GM19099 (cell line): Measurements from ENCODE around the gene ZNF367.

Experiments
- POLR2A ChIP-seq: IDR thresholded peaks from 3 replicates; pipeline ENCODE4 v1.6.1; 2011; ENCODE audit warnings: low read depth; ENCODE audit not compliant: insufficient read length; ENCODE audit errors: extremely low read depth

ZNF367 gene

DNA sequence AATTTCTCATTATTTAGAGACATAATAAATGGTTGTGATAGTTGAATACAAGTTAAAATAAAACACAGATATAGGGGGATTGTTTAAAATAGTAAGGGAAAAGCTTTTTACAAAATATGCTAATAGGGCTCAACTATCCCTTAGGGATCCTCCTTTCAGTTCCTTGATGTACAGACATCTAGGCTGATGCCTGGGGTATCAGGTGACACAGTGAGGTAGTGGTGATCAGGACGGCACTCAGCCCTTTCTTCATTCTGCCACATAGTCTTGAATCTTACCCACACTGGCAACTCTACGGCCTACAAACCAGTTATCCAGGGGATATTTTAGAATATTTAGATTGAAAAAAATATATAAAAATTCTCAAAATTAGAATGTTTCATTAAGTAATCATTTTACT lies 22.2 kb downstream of the ZNF367 start:
- TF ChIP-seq POLR2A = no peak

DNA sequence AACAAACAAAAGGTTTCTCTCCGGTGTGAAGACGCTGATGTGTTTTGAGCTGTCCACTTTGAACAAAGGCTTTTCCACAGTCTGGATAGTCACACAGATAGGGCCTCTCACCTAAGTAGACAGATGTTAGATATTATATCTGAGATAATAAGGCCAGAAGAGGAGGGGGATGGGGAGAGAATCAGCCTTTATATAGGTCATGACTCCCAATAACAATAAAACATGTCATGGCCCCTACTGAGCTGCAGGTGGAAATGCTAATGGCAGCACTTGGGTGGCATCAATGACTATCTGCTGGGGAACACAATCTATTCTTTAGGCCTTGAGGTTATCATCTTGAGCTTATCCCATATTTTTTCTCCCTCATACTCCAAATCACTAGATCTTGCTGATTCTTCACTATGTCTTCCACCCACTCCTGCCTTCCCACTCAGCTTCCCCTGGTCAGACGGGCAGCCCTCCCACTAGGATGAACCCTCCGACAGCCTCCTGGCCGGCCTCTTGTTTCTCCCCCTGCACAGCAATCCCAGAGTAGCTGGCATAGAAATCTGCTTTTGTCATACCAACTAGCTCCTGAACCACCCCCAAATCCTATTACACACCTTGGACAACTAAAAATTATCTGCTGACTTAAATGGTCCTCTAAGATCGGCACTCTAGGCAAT lies 23.2 kb downstream of the ZNF367 start:
- TF ChIP-seq POLR2A = no peak

GRCh38 chr9:96392263-96392662 lies 25.9 kb downstream of the ZNF367 start:
- TF ChIP-seq POLR2A = no peak

DNA sequence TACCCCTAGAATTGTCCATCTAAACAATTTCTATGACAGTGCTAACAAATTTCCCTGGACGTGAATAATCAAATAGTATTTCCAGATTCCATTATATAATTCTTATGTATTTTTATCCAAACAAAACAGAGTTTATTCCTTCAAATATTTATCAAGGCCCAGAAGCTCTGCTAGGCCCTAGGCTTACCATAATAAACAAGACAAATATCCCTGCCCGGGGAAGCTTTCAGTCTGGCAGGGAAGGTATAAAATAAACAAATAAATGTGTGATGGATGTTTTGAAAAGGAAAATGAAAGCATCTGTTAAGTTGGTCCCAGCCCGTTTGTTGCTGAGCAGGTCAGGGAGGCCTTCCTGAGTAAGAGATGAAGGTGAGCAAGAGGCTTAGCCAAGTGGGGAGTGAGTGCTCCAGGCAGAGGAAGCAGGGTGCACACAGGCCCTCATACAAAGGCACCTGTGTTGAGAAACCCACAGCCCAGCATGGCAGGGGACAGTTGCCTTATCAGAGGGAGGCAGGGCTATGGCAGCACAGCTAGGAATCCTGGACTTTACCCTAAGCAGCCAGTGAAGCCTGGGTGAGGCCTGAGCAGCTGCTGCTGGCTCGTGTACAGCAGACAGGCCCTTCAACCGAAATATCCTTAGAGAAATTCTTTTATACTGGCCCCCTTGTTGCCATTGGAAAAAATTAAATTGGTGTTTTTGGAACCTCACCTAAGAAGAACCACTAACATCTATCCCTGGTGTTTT lies 27.0 kb downstream of the ZNF367 start:
- no peak for TF ChIP-seq POLR2A

- no peak for TF ChIP-seq POLR2A
These were observed 30.0 kb downstream of the ZNF367 start for GRCh38 chr9:96388144-96388543.

GRCh38 chr9:96386157-96386556 lies 32.0 kb downstream of the ZNF367 start:
- TF ChIP-seq POLR2A = no peak

DNA sequence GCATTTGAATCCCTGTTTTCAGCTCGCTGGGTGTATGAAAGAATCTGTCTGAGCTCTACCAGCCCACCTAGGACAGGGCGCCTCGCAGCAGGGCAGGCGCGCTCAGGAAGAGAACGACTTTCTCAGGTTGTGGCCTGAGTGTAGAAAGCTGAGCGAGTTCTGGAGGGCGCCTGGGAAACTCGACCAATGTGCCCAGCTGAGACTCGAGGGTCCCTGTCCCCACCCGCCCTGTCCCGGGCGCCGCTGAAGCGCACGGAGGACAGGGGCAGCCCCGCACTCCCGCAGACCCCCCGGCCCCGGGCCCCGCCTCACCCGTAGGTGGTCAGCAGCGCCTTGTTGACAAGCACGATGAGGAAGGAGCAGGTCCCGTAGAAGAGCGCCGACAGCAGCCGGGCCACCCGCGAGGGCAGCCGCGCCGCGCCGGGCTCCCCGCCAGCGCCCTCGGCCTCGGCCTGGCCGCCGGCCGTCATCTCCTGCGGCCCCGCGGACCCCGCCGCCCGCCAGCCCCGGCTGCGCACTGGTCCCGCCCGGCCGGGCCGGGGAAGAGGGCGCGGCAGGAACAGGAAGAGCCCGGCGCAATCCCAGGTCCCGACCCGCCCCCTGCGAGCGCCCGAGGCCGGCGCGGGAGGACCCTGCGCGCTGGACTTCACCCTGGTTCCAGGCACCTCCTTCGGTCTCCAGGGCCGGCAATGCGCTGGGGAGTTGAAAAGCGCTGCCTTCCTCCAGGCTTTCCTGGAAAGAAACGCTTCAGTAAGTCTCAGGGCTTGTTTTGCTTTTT lies 34.8 kb downstream of the ZNF367 start, which contains the start of gene SLC35D2:
Gene SLC35D2 (minus strand): TSS at position 547 of the 778 bp plus-strand sequence. CDS start 77 bp downstream, at position 470.
- TF ChIP-seq POLR2A = peak; percentile 22

- TF ChIP-seq POLR2A = no peak
These were observed 35.4 kb downstream of the ZNF367 start for GRCh38 chr9:96382839-96383164.

DNA sequence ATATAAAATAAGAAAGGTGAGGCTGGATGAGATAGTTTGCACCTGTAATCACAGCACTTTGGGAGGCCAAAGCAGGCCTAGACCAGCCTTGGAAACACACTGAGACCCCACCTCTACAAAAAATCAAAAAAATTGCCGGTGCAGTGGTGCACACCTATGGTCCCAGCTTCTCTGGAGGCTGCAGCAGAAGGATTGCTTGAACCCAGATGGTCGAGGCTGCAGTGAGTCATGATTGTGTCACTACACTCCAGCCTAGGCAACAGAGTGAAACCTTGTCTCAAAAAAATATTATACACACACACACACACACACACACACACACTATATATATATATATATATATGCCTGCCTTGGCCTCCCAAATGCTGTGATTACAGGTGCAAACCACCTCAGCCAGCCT lies 36.0 kb downstream of the ZNF367 start:
- no peak for TF ChIP-seq POLR2A

- no peak for TF ChIP-seq POLR2A
These were observed 36.5 kb downstream of the ZNF367 start for GRCh38 chr9:96381696-96382095.

- no peak for TF ChIP-seq POLR2A
These were observed 37.0 kb downstream of the ZNF367 start for GRCh38 chr9:96381125-96381524.

- no peak for TF ChIP-seq POLR2A
These were observed 38.7 kb downstream of the ZNF367 start for GRCh38 chr9:96379461-96379860.

DNA sequence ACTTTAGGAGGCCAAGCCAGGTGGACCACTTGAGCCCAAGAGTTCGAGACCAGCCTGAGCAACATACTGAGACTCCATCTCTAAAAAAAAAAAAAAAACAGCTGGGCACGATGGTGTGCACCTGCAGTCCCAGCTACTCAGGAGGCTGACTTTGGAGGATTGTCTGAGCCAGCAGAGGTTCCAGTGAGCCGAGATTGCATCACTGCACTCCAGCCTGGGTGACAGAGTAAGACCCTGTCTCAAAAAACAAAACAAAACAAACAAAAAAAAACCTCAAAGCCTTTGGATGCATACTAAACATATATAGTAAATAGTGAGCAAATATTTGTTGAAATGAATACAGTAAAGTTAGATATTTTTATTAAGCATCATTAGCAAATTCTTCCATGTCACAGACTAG lies 40.0 kb downstream of the ZNF367 start:
- no peak for TF ChIP-seq POLR2A

GRCh38 chr9:96376891-96377874 lies 41.0 kb downstream of the ZNF367 start:
- TF ChIP-seq POLR2A = no peak
